ENCODE results near the gene SLC25A13.
"Not testable (repeated sequence)": the region's sequence is repeated elsewhere in the genome, so short reads cannot be mapped to it uniquely, and the experiment has no call there.

The SLC25A13 gene, protein sequence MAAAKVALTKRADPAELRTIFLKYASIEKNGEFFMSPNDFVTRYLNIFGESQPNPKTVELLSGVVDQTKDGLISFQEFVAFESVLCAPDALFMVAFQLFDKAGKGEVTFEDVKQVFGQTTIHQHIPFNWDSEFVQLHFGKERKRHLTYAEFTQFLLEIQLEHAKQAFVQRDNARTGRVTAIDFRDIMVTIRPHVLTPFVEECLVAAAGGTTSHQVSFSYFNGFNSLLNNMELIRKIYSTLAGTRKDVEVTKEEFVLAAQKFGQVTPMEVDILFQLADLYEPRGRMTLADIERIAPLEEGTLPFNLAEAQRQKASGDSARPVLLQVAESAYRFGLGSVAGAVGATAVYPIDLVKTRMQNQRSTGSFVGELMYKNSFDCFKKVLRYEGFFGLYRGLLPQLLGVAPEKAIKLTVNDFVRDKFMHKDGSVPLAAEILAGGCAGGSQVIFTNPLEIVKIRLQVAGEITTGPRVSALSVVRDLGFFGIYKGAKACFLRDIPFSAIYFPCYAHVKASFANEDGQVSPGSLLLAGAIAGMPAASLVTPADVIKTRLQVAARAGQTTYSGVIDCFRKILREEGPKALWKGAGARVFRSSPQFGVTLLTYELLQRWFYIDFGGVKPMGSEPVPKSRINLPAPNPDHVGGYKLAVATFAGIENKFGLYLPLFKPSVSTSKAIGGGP

GRCh38 chr7:96321658-96322372 is at the start of gene SLC25A13:
Gene SLC25A13, minus strand, starts transcription at chr7:96322098. Its CDS starts 142 bp downstream, at chr7:96321956.
- Histone ChIP-seq H3K4me2 (peak within 1 kb of the TSS; percentile 77 to 93 (median 86)), H3K36me3 (peaks cover 0 to 3% (median 0%) of the 10 kb centered on the region in 11 experiments; a peak in 2 of 22 replicates)

GRCh38 chr7:96365916-96366315 is 44.0 kb upstream of the SLC25A13 start:
- not testable (repeated sequence) for H3K9ac ChIP-seq; H3K36me3 ChIP-seq; H3K27ac ChIP-seq; H3K27me3 ChIP-seq; H3K4me2 ChIP-seq; H3K9me3 ChIP-seq (replicated peaks in 1 of 11); H3K4me1 ChIP-seq; H4K20me1 ChIP-seq; H3K4me3 ChIP-seq

More at GRCh38 chr7:96321658-96322372, at the start of gene SLC25A13:
- H3K27ac ChIP-seq, result peak within 1 kb of the TSS; percentile 89 to 98 (median 92)
- H3K4me3 ChIP-seq, result peak within 1 kb of the TSS; percentile 68 to 90 (median 84)
- peaks cover 0 to 7% (median 0%) of the 10 kb centered on the region in 11 experiments; a peak in 2 of 22 replicates for H3K9me3 ChIP-seq (replicated peaks in 1 of 11)
- peaks cover 17 to 44% (median 22%) of the 10 kb centered on the region in 10 experiments for H3K4me1 ChIP-seq
- H3K9ac ChIP-seq, result peak within 1 kb of the TSS; percentile 88 to 97 (median 92)
- H4K20me1 ChIP-seq, result peaks cover 0 to 35% (median 17%) of the 10 kb centered on the region in 11 experiments; a peak in 13 of 22 replicates
- TF ChIP-seq Cebpa-rat (IDR thresholded peaks at IDR 0.05), result no peak
- no peaks in the 10 kb centered on the region for H3K27me3 ChIP-seq

DNA sequence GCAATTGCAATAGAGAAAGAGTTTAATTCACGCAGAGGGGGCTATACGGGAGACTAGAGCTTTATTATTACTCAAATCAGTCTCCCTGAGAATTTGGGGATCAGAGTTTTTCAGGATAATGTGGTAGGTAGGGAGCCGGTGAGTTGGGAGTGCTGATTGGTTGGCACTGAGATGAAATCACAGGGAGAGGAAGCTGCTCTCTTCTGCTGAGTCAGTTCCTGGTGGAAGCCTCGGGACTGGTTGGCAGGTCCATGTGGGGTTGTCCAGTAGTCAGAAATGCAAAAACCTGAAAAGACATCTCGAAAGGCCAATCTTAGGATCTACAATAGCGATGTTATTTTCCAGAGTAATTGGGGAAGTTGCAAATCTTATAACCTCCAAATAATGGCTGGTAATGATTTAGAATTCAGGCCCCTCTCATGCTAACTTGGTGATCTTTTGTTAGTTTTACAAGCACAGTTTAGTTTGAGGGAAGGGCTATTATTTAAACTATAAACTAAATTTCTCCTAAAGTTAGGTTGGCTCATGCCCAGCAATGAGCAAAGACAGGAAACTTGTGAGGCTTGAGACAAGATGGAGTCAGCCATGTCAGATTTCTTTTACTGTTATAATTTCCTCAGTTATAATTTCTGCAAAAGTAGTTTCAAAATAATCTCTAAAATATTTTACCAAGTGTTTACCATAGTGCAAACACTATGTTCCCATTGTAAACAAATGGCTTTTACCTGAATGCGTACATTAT is 39.4 kb upstream of the SLC25A13 start:
- Histone ChIP-seq H3K36me3 (no peaks in the 10 kb centered on the region), H3K27ac (no peak overlapping the region), H3K4me3 (no peak overlapping the region), H3K9me3 (replicated peaks in 1 of 11) (peaks cover 0 to 6% (median 0%) of the 10 kb centered on the region in 11 experiments; a peak in 1 of 22 replicates), H3K9ac (no peak overlapping the region), H3K4me2 (no peak overlapping the region), H3K27me3 (no peaks in the 10 kb centered on the region), H3K4me1 (no peaks in the 10 kb centered on the region), H4K20me1 (no peaks in the 10 kb centered on the region)
- no peak for TF ChIP-seq Cebpa-rat (IDR thresholded peaks at IDR 0.05)

DNA sequence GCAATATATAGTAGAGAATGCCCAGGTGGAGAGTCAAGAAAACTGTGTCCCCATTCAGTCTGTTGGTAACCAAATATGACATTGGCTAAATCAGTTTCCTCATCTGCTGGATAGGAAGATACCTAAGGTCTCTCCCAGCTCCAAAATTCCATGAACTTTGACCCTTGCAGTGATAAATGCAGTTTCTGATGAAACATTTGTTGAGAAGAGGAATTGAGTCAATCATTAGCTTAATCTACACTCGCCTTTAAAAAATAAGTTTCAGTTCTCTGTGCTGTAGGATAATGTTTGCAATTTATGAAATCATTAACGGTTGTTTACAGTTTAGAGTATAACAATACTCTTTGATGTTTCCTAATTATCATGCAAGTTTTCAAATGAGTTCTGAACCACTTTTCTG is 38.0 kb upstream of the SLC25A13 start:
- Histone ChIP-seq H3K36me3 (no peaks in the 10 kb centered on the region), H3K4me3 (no peak overlapping the region)

DNA sequence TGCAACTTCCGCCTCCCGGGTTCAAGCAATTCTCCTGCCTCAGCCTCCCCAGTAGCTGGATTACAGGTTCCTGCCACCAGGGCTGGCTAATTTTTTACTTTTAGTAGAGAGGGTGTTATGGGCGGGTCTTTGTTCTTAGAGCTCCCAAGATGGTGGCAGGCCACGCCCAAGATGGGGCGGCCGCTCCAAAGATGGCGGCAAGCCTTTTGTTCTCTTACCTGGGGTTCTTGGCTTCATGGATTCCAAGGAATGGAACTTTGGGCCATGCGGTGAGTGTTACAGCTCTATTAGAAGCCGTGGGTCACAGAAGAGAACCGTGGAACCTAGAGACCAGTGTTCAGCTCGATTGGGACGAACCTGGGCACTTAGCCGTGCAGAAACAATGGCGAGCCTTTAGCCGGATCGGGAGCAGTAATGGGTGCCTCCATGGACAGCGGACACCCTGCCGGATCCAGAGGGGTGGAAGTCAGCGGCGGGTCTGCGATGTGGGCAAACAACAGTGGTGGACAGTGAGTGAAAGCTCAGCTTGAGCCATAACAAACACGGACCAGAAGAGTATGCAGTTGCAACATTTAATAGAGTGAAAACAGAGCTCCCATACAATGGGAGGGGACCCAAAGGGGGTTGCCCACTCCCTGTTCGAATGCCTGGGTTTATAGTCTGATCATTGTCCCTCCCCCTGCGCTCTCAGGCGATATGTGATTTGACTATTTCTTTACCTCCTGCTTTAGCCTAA is 36.5 kb upstream of the SLC25A13 start:
- not testable (repeated sequence) for H3K4me3 ChIP-seq; H3K9ac ChIP-seq; H3K27ac ChIP-seq; H3K4me1 ChIP-seq; H3K9me3 ChIP-seq (replicated peaks in 1 of 11); H3K4me2 ChIP-seq; H3K36me3 ChIP-seq; H4K20me1 ChIP-seq; H3K27me3 ChIP-seq

More for the DNA sequence above, 38.0 kb upstream of the SLC25A13 start:
- no peak overlapping the region for H3K27ac ChIP-seq
- H3K27me3 ChIP-seq, result no peaks in the 10 kb centered on the region
- H3K4me1 ChIP-seq, result no peaks in the 10 kb centered on the region
- no peak for TF ChIP-seq Cebpa-rat (IDR thresholded peaks at IDR 0.05)
- no peak overlapping the region for H3K9ac ChIP-seq
- peaks cover 0 to 6% (median 0%) of the 10 kb centered on the region in 11 experiments; a peak in 1 of 22 replicates for H3K9me3 ChIP-seq (replicated peaks in 1 of 11)
- no peak overlapping the region for H3K4me2 ChIP-seq
- H4K20me1 ChIP-seq, result no peaks in the 10 kb centered on the region

DNA sequence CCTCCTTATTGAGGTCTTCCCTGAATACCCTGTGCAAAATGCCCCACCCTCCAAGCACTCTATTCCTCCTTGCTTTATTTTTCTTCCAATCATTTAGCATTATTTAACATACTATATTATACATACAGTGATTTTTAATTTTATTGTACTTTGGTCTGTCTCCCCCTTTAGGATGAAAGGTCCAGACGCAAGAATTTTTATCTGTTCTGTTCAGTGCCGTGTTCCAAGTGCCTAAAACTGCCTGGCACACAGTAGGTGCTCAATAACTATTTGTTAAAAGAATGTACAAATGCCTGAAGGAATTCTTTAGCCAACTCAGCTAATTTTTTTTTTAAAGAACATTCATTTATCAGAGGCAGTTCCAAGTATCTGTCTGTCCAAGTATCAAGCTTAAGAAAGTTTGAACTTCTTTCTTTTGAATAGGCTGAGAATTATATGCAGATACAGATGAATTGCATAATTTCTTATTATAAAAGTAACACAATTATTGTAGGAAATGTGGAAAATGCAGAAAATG is 34.1 kb upstream of the SLC25A13 start:
- Histone ChIP-seq H3K4me2 (no peak overlapping the region), H3K4me1 (no peaks in the 10 kb centered on the region), H3K36me3 (no peaks in the 10 kb centered on the region), H3K9me3 (replicated peaks in 1 of 11) (peaks cover 0 to 2% (median 0%) of the 10 kb centered on the region in 11 experiments; a peak in 1 of 22 replicates), H3K4me3 (no peak overlapping the region), H3K27me3 (no peaks in the 10 kb centered on the region), H3K27ac (no peak overlapping the region), H3K9ac (no peak overlapping the region), H4K20me1 (no peaks in the 10 kb centered on the region)
- TF ChIP-seq Cebpa-rat (IDR thresholded peaks at IDR 0.05), result no peak

GRCh38 chr7:96354881-96355280 is 33.0 kb upstream of the SLC25A13 start:
- Histone ChIP-seq H3K9me3 (replicated peaks in 1 of 11) (no peaks in the 10 kb centered on the region), H3K27ac (no peak overlapping the region), H3K4me3 (no peak overlapping the region), H3K27me3 (no peaks in the 10 kb centered on the region), H4K20me1 (no peaks in the 10 kb centered on the region), H3K4me2 (no peak overlapping the region), H3K36me3 (no peaks in the 10 kb centered on the region), H3K4me1 (no peaks in the 10 kb centered on the region), H3K9ac (no peak overlapping the region)
- TF ChIP-seq Cebpa-rat (IDR thresholded peaks at IDR 0.05), result no peak

DNA sequence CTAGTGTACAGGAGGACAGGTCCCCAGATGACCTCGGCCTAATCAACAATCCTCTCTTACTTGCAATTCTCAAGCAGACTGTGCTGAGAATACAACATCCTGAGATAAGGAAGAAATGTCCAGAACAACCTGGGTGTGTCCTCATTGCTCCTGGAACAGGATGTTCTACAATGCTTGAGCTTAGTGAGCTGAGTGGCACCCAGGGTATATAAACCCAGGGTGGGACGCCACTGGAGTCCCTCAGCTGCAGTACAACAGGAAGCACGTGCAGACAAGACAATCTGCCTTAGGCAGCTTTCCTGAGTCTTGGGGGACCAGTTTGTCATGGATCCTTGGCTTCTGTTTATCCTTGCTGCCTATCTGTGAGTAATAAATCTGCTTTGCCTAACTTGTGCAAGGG is 27.7 kb upstream of the SLC25A13 start:
- TF ChIP-seq Cebpa-rat (IDR thresholded peaks at IDR 0.05), result no peak
- Histone ChIP-seq H3K9me3 (replicated peaks in 1 of 11) (no peaks in the 10 kb centered on the region), H3K4me2 (no peak overlapping the region), H3K27ac (no peak overlapping the region), H3K9ac (no peak overlapping the region), H3K4me1 (no peaks in the 10 kb centered on the region), H3K4me3 (no peak overlapping the region), H3K36me3 (no peaks in the 10 kb centered on the region), H3K27me3 (no peaks in the 10 kb centered on the region), H4K20me1 (no peaks in the 10 kb centered on the region)
